ENCODE results near the gene NBEAL2.

Gene NBEAL2

GRCh38 chr3:46999516-47000197 lies 20.2 kb downstream of the NBEAL2 start:
- no peaks in the 10 kb centered on the region for H3K4me1 ChIP-seq (ENCODE audit: control insufficient read depth in 2 of 2, insufficient read depth in 2 of 2, low read length in 2 of 2)
- H3K4me3 ChIP-seq (ENCODE audit: low read length in 2 of 2) = no peak overlapping the region
- no peaks in the 10 kb centered on the region for H3K27me3 ChIP-seq (ENCODE audit: control insufficient read depth in 2 of 2, insufficient read depth in 2 of 2, low read length in 2 of 2)
- peaks cover 38 to 69% of the 10 kb centered on the region in 2 donors for H3K36me3 ChIP-seq (ENCODE audit: control insufficient read depth in 2 of 2, insufficient read depth in 2 of 2, low read length in 2 of 2)
- H3K9ac ChIP-seq (ENCODE audit: low read depth in 1 of 2, low read length in 2 of 2) = no peak overlapping the region
- no peak overlapping the region for H3K27ac ChIP-seq (ENCODE audit: low read depth in 2 of 2, low read length in 2 of 2)
- H3K9me3 ChIP-seq (ENCODE audit: control insufficient read depth in 2 of 2, low read length in 2 of 2) = no peaks in the 10 kb centered on the region

DNA sequence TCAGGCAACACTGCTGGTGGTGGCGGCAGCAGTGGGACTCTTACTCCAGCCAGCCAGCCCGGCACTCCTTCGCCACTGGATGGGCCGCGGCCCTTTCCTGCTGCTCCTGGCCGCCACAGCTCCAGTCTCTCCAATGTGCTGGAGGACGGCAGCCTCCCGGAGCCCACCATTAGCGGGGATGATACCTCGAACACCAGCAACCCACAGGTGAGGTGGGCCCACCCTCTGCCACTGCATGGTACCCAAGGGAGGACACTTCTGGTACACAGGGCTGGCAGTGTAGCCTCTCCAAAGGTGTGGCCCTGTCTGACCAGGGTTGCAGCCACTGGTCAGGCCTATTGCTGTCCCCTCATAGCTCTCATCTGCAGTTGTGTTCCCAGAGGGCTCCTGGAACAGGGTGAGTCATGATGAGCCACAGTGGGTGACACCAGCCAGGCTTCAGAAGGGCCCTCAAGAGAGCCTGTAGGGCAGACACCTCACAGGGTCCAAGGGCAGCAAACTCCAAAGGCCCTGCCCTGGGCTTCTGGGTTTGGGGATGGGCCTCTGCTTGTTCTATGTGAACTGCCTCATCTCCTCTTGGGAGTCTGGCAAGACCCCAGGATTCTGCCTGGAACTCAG lies 20.8 kb downstream of the NBEAL2 start:
- peaks cover 41 to 70% of the 10 kb centered on the region in 2 donors for H3K36me3 ChIP-seq (ENCODE audit: control insufficient read depth in 2 of 2, insufficient read depth in 2 of 2, low read length in 2 of 2)
- no peak overlapping the region for H3K27ac ChIP-seq (ENCODE audit: low read depth in 2 of 2, low read length in 2 of 2)

GRCh38 chr3:47000922-47001730 lies 21.7 kb downstream of the NBEAL2 start:
- Histone ChIP-seq H3K27me3 (ENCODE audit: control insufficient read depth in 2 of 2, insufficient read depth in 2 of 2, low read length in 2 of 2) (no peaks in the 10 kb centered on the region), H3K4me1 (ENCODE audit: control insufficient read depth in 2 of 2, insufficient read depth in 2 of 2, low read length in 2 of 2) (no peaks in the 10 kb centered on the region), H3K4me3 (ENCODE audit: low read length in 2 of 2) (no peak overlapping the region), H3K9ac (ENCODE audit: low read depth in 1 of 2, low read length in 2 of 2) (no peak overlapping the region), H3K9me3 (ENCODE audit: control insufficient read depth in 2 of 2, low read length in 2 of 2) (no peaks in the 10 kb centered on the region), H3K27ac (ENCODE audit: low read depth in 2 of 2, low read length in 2 of 2) (no peak overlapping the region), H3K36me3 (ENCODE audit: control insufficient read depth in 2 of 2, insufficient read depth in 2 of 2, low read length in 2 of 2) (peaks cover 45 to 71% of the 10 kb centered on the region in 2 donors)

More for the DNA sequence above, 20.8 kb downstream of the NBEAL2 start:
- H3K4me1 ChIP-seq (ENCODE audit: control insufficient read depth in 2 of 2, insufficient read depth in 2 of 2, low read length in 2 of 2) = no peaks in the 10 kb centered on the region
- no peaks in the 10 kb centered on the region for H3K9me3 ChIP-seq (ENCODE audit: control insufficient read depth in 2 of 2, low read length in 2 of 2)
- H3K9ac ChIP-seq (ENCODE audit: low read depth in 1 of 2, low read length in 2 of 2) = no peak overlapping the region
- H3K27me3 ChIP-seq (ENCODE audit: control insufficient read depth in 2 of 2, insufficient read depth in 2 of 2, low read length in 2 of 2) = no peaks in the 10 kb centered on the region
- H3K4me3 ChIP-seq (ENCODE audit: low read length in 2 of 2) = no peak overlapping the region

DNA sequence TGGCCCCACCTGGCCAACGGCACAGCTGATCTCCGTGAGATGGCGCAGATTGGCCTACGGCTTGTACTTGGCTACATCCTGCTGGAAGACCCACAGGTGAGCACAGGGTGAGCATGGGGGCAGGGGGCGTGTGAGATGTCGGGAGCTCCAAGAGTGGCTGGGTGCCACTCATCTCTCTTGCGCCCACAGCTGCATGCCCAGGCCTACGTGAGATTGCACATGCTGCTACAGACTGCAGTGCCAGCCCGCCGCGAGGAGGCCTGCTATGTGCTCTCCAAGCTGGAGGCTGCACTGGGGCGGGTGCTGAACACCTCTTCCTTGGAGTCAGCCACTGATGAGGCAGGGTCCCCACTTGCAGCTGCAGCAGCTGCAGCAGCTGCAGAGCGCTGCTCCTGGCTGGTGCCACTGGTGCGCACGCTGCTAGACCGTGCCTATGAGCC lies 22.3 kb downstream of the NBEAL2 start:
- Histone ChIP-seq H3K27me3 (ENCODE audit: control insufficient read depth in 2 of 2, insufficient read depth in 2 of 2, low read length in 2 of 2) (no peaks in the 10 kb centered on the region), H3K9me3 (ENCODE audit: control insufficient read depth in 2 of 2, low read length in 2 of 2) (no peaks in the 10 kb centered on the region), H3K4me3 (ENCODE audit: low read length in 2 of 2) (no peak overlapping the region), H3K36me3 (ENCODE audit: control insufficient read depth in 2 of 2, insufficient read depth in 2 of 2, low read length in 2 of 2) (peaks cover 52 to 77% of the 10 kb centered on the region in 2 donors), H3K9ac (ENCODE audit: low read depth in 1 of 2, low read length in 2 of 2) (no peak overlapping the region), H3K27ac (ENCODE audit: low read depth in 2 of 2, low read length in 2 of 2) (no peak overlapping the region), H3K4me1 (ENCODE audit: control insufficient read depth in 2 of 2, insufficient read depth in 2 of 2, low read length in 2 of 2) (no peaks in the 10 kb centered on the region)

- Histone ChIP-seq H3K9ac (ENCODE audit: low read depth in 1 of 2, low read length in 2 of 2) (no peak overlapping the region), H3K4me1 (ENCODE audit: control insufficient read depth in 2 of 2, insufficient read depth in 2 of 2, low read length in 2 of 2) (no peaks in the 10 kb centered on the region), H3K9me3 (ENCODE audit: control insufficient read depth in 2 of 2, low read length in 2 of 2) (no peaks in the 10 kb centered on the region), H3K36me3 (ENCODE audit: control insufficient read depth in 2 of 2, insufficient read depth in 2 of 2, low read length in 2 of 2) (peaks cover 57 to 80% of the 10 kb centered on the region in 2 donors), H3K27me3 (ENCODE audit: control insufficient read depth in 2 of 2, insufficient read depth in 2 of 2, low read length in 2 of 2) (no peaks in the 10 kb centered on the region), H3K4me3 (ENCODE audit: low read length in 2 of 2) (no peak overlapping the region), H3K27ac (ENCODE audit: low read depth in 2 of 2, low read length in 2 of 2) (no peak overlapping the region)
Measured at GRCh38 chr3:47002171-47003055, 22.9 kb downstream of the NBEAL2 start.

- Histone ChIP-seq H3K9ac (ENCODE audit: low read depth in 1 of 2, low read length in 2 of 2) (no peak overlapping the region), H3K4me1 (ENCODE audit: control insufficient read depth in 2 of 2, insufficient read depth in 2 of 2, low read length in 2 of 2) (no peaks in the 10 kb centered on the region), H3K27me3 (ENCODE audit: control insufficient read depth in 2 of 2, insufficient read depth in 2 of 2, low read length in 2 of 2) (no peaks in the 10 kb centered on the region), H3K27ac (ENCODE audit: low read depth in 2 of 2, low read length in 2 of 2) (no peak overlapping the region), H3K4me3 (ENCODE audit: low read length in 2 of 2) (no peak overlapping the region), H3K36me3 (ENCODE audit: control insufficient read depth in 2 of 2, insufficient read depth in 2 of 2, low read length in 2 of 2) (peaks cover 58 to 82% of the 10 kb centered on the region in 2 donors), H3K9me3 (ENCODE audit: control insufficient read depth in 2 of 2, low read length in 2 of 2) (no peaks in the 10 kb centered on the region)
Measured at GRCh38 chr3:47003056-47003410, 23.6 kb downstream of the NBEAL2 start.

DNA sequence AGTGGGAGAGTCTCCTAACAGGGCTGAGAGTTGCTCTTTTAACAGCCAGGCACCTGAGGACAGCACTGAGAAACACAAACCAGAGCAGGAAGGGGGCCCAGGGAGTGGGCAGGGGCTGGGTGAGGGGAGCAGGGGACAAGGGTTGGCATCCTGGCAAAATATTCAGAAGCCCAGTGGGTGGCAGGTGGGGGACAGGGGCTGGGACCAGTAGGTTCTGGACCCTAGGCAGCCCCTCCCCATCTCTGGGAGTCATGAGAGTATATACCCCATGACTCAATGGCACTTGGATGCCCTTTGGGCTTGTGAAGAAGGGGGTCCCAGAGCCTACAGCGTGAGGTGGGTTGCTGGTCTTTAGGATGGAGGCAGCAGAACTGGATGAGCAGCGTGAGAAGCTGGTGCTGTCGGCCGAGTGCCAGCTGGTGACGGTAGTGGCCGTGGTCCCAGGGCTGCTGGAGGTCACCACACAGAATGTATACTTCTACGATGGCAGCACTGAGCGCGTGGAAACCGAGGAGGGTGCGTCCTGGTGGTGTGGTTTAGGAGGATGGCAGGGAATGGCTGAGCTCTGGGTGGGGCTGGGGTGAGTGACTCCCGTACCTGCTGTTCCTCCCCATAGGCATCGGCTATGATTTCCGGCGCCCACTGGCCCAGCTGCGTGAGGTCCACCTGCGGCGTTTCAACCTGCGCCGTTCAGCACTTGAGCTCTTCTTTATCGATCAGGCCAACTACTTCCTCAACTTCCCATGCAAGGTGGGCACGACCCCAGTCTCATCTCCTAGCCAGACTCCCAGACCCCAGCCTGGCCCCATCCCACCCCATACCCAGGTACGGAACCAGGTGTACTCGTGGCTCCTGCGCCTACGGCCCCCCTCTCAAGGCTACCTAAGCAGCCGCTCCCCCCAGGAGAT lies 24.2 kb downstream of the NBEAL2 start:
- Histone ChIP-seq H3K27me3 (ENCODE audit: control insufficient read depth in 2 of 2, insufficient read depth in 2 of 2, low read length in 2 of 2) (no peaks in the 10 kb centered on the region), H3K27ac (ENCODE audit: low read depth in 2 of 2, low read length in 2 of 2) (no peak overlapping the region), H3K4me1 (ENCODE audit: control insufficient read depth in 2 of 2, insufficient read depth in 2 of 2, low read length in 2 of 2) (no peaks in the 10 kb centered on the region), H3K9me3 (ENCODE audit: control insufficient read depth in 2 of 2, low read length in 2 of 2) (no peaks in the 10 kb centered on the region), H3K36me3 (ENCODE audit: control insufficient read depth in 2 of 2, insufficient read depth in 2 of 2, low read length in 2 of 2) (peaks cover 58 to 82% of the 10 kb centered on the region in 2 donors), H3K4me3 (ENCODE audit: low read length in 2 of 2) (no peak overlapping the region), H3K9ac (ENCODE audit: low read depth in 1 of 2, low read length in 2 of 2) (no peak overlapping the region)

GRCh38 chr3:47004369-47005211 lies 25.1 kb downstream of the NBEAL2 start:
- Histone ChIP-seq H3K36me3 (ENCODE audit: control insufficient read depth in 2 of 2, insufficient read depth in 2 of 2, low read length in 2 of 2) (peaks cover 58 to 75% of the 10 kb centered on the region in 2 donors), H3K4me3 (ENCODE audit: low read length in 2 of 2) (no peak overlapping the region), H3K9ac (ENCODE audit: low read depth in 1 of 2, low read length in 2 of 2) (no peak overlapping the region), H3K4me1 (ENCODE audit: control insufficient read depth in 2 of 2, insufficient read depth in 2 of 2, low read length in 2 of 2) (no peaks in the 10 kb centered on the region), H3K27ac (ENCODE audit: low read depth in 2 of 2, low read length in 2 of 2) (no peak overlapping the region), H3K27me3 (ENCODE audit: control insufficient read depth in 2 of 2, insufficient read depth in 2 of 2, low read length in 2 of 2) (no peaks in the 10 kb centered on the region), H3K9me3 (ENCODE audit: control insufficient read depth in 2 of 2, low read length in 2 of 2) (no peaks in the 10 kb centered on the region)

All from mucosa of rectum (tissue), 2 donors.